K562 (cell line): ENCODE measurements around the gene GTF2H4. TPM values are rescaled to one million over a fixed set of nuclear protein-coding genes. Genes with fewer than 3 reads are reported as not detected.

Experiments used
- BCOR ChIP-seq: fragments of 450-650 bp; IDR thresholded peaks from 2 replicates; pipeline ENCODE4 v1.6.1; 2016
- KLF1 ChIP-seq: fragments of 450-650 bp; IDR thresholded peaks from 2 replicates; pipeline ENCODE4 v1.6.1; 2016; ENCODE audit warnings: missing genetic modification characterization, missing compliant biosample characterization
- POU5F1 ChIP-seq: fragments of 150-350 bp; IDR thresholded peaks from 2 replicates; pipeline ENCODE4 v1.6.1; 2014; ENCODE audit warnings: borderline replicate concordance, low read length, low read depth, mild to moderate bottlenecking; ENCODE audit not compliant: partially characterized antibody
- PTBP1 ChIP-seq: fragments of 200-400 bp; formaldehyde crosslinking; IDR thresholded peaks from 2 replicates; pipeline ENCODE4 v1.6.1; 2017; ENCODE audit warnings: low read depth, low read length
- TCF15 ChIP-seq: fragments of 250-450 bp; sonication (Bioruptor Pico); IDR thresholded peaks from 2 replicates; pipeline ENCODE4 v1.8.0; 2022; ENCODE audit warnings: moderate library complexity, mild to moderate bottlenecking, inconsistent platforms
- THRB ChIP-seq: fragments of 450-650 bp; formaldehyde crosslinking; conservative IDR thresholded peaks from 2 replicates; pipeline ENCODE4 v1.4.0; 2022; ENCODE audit warnings: mild to moderate bottlenecking, missing genetic modification characterization
- ZNF311 ChIP-seq: fragments of 250-450 bp; sonication (Bioruptor Pico); IDR thresholded peaks from 2 replicates; pipeline ENCODE4 v1.4.0; 2020; ENCODE audit warnings: mild to moderate bottlenecking, moderate library complexity
- ZNF57 ChIP-seq: fragments of 450-650 bp; formaldehyde crosslinking; IDR thresholded peaks from 2 replicates; pipeline ENCODE4 v1.4.0; 2020; ENCODE audit warnings: mild to moderate bottlenecking, moderate library complexity
- ZNF583 ChIP-seq: fragments of 250-450 bp; sonication (Bioruptor Pico); IDR thresholded peaks from 2 replicates; pipeline ENCODE4 v1.4.0; 2020
- polyA plus RNA-seq, 8 experiments: library from polyadenylated mRNA; depleted of rRNA in 4 of 8; stranded (reverse) in 5 of 8; unstranded in 3 of 8; fragments of >200 nt; fragmentation: Nextera tagmentation in 2 of 8; fragmentation: Illumina TruSeq in 1 of 8; extraction: Ambion mirVana in 2 of 8; extraction: Trizol in 1 of 8; gene quantifications; 2 replicates each; pipeline versions ENCODE4 v1.2.1 to v1.2.3, GENCODE V29; 2011 to 2014; ENCODE audit warnings: inconsistent platforms in 1 of 8, missing spikeins in 1 of 8
- total RNA-seq, 7 experiments: library from RNA; depleted of rRNA in 6 of 7; stranded (reverse); fragments of >200 nt in 6 of 7; fragmentation: Illumina TruSeq in 2 of 7; extraction: Trizol in 2 of 7; gene quantifications; 2 replicates each; pipeline versions ENCODE4 v1.2.1 to v1.2.3, GENCODE V29; 2011 to 2021; ENCODE audit warnings: low replicate concordance in 1 of 7
- TF ChIP-seq, protein P1 (sequence below): conservative IDR thresholded peaks from 2 replicates; pipeline ENCODE4 v1.6.1; 2011; ENCODE audit warnings: low read depth, mild to moderate bottlenecking, low read length; ENCODE audit not compliant: control insufficient read depth
- TF ChIP-seq, protein P2 (sequence below), 3 experiments: fragments of 200-800 bp in 1 of 3; fragments of 250-450 bp in 1 of 3; fragments of 450-650 bp in 1 of 3; sonication (Bioruptor Pico) in 1 of 3; sonication (Bioruptor generic) in 1 of 3; formaldehyde crosslinking in 1 of 3; IDR thresholded peaks; 2 replicates each; pipeline versions ENCODE4 v1.6.1 to v1.8.0; 2016 to 2022; ENCODE audit warnings: mild to moderate bottlenecking in 2 of 3, missing genetic modification characterization in 2 of 3, missing compliant biosample characterization in 1 of 3, moderate library complexity in 1 of 3
- TF ChIP-seq, protein P3 (sequence below): sonication (generic); formaldehyde crosslinking; IDR thresholded peaks from 2 replicates; pipeline ENCODE4 v1.8.0; 2022; ENCODE audit warnings: mild to moderate bottlenecking, missing genetic modification reagents

GTF2H4 gene
- total and polyA plus RNA-seq, 9 of the 15 experiments (the other 6 are each of a cell fraction or from before 2014, with no cell fraction given): 3.6 to 86.1 (median 39.6) TPM

- TF ChIP-seq BCOR (no peak), ZNF583 (no peak), POU5F1 (no peak), KLF1 (tag) (no peak), PTBP1 (no peak), TCF15 (CRISPR knock-in tag) (no peak), ZNF311 (CRISPR knock-in tag) (no peak), THRB (CRISPR knock-in tag) (0 out of 2 replicates have a peak, but pooled peaks have one; percentile 9), ZNF57 (CRISPR knock-in tag) (no peak)
- TF ChIP-seq, protein P1, sequence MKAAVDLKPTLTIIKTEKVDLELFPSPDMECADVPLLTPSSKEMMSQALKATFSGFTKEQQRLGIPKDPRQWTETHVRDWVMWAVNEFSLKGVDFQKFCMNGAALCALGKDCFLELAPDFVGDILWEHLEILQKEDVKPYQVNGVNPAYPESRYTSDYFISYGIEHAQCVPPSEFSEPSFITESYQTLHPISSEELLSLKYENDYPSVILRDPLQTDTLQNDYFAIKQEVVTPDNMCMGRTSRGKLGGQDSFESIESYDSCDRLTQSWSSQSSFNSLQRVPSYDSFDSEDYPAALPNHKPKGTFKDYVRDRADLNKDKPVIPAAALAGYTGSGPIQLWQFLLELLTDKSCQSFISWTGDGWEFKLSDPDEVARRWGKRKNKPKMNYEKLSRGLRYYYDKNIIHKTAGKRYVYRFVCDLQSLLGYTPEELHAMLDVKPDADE: peak; percentile 24; the same call in 1 of the 2 replicates
- TF ChIP-seq, protein P2, sequence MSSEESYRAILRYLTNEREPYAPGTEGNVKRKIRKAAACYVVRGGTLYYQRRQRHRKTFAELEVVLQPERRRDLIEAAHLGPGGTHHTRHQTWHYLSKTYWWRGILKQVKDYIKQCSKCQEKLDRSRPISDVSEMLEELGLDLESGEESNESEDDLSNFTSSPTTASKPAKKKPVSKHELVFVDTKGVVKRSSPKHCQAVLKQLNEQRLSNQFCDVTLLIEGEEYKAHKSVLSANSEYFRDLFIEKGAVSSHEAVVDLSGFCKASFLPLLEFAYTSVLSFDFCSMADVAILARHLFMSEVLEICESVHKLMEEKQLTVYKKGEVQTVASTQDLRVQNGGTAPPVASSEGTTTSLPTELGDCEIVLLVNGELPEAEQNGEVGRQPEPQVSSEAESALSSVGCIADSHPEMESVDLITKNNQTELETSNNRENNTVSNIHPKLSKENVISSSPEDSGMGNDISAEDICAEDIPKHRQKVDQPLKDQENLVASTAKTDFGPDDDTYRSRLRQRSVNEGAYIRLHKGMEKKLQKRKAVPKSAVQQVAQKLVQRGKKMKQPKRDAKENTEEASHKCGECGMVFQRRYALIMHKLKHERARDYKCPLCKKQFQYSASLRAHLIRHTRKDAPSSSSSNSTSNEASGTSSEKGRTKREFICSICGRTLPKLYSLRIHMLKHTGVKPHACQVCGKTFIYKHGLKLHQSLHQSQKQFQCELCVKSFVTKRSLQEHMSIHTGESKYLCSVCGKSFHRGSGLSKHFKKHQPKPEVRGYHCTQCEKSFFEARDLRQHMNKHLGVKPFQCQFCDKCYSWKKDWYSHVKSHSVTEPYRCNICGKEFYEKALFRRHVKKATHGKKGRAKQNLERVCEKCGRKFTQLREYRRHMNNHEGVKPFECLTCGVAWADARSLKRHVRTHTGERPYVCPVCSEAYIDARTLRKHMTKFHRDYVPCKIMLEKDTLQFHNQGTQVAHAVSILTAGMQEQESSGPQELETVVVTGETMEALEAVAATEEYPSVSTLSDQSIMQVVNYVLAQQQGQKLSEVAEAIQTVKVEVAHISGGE (CRISPR knock-in tag; IDR thresholded peaks at IDR 0.05): no peak
- TF ChIP-seq, protein P3, sequence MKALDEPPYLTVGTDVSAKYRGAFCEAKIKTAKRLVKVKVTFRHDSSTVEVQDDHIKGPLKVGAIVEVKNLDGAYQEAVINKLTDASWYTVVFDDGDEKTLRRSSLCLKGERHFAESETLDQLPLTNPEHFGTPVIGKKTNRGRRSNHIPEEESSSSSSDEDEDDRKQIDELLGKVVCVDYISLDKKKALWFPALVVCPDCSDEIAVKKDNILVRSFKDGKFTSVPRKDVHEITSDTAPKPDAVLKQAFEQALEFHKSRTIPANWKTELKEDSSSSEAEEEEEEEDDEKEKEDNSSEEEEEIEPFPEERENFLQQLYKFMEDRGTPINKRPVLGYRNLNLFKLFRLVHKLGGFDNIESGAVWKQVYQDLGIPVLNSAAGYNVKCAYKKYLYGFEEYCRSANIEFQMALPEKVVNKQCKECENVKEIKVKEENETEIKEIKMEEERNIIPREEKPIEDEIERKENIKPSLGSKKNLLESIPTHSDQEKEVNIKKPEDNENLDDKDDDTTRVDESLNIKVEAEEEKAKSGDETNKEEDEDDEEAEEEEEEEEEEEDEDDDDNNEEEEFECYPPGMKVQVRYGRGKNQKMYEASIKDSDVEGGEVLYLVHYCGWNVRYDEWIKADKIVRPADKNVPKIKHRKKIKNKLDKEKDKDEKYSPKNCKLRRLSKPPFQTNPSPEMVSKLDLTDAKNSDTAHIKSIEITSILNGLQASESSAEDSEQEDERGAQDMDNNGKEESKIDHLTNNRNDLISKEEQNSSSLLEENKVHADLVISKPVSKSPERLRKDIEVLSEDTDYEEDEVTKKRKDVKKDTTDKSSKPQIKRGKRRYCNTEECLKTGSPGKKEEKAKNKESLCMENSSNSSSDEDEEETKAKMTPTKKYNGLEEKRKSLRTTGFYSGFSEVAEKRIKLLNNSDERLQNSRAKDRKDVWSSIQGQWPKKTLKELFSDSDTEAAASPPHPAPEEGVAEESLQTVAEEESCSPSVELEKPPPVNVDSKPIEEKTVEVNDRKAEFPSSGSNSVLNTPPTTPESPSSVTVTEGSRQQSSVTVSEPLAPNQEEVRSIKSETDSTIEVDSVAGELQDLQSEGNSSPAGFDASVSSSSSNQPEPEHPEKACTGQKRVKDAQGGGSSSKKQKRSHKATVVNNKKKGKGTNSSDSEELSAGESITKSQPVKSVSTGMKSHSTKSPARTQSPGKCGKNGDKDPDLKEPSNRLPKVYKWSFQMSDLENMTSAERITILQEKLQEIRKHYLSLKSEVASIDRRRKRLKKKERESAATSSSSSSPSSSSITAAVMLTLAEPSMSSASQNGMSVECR (CRISPR knock-in tag): peak; percentile 34; the same call in 1 of the 2 replicates
Measured at GRCh38 chr6:30885481-30885998, 22.5 kb upstream of the GTF2H4 start (continued).
